Measurements from ENCODE around the gene ANK2.

The ANK2 gene

DNA sequence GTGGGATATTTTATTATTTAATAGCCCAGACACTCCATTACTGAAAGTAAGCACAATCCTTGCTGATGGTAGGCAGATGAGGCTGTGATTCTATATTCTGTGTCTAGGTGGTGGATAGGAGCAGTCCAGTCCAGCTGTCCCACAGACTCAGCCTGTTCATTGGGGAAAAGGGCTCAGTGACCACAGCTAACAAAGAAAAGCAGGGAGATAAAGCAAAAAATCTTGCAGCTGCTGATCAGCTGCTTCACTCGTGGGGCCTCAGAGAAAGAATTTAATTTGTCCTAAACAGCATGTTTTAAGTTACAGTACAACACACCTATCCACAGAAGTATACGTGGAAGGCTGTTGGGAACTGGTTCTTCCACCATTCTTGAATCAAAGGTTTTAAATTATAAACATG lies 40.7 kb upstream of the ANK2 start:
- no peak for DNase-seq
- TF ChIP-seq CTCF (IDR thresholded peaks at IDR 0.05; ENCODE audit: low read depth, low read length): no peak
- H3K9me3 ChIP-seq: 0 out of 2 replicates have a peak, but pooled peaks cover 3% of the 10 kb centered on the region

DNA sequence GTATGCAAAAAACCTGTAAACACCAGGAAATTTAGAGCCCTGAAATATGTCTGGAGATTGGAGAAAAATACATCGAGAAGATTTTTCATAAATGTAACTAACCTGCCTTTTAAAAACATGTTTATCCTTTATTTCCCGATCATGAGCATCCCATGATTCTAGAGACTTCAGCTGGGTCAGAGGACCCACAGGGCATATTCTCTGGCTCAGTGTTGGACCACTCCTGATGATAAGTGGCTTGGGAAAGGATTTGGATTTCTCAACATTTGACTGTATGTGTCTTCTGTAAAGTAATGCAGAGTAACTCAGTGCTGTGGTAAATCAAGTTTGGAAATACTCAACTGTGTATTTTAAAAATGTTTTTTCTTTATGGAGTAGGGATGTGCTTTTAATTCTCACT lies 40.0 kb upstream of the ANK2 start:
- H3K9me3 ChIP-seq: 0 out of 2 replicates have a peak, but pooled peaks cover 3% of the 10 kb centered on the region

More for the DNA sequence above, 40.7 kb upstream of the ANK2 start:
- Histone ChIP-seq H3K27me3 (no peaks in the 10 kb centered on the region), H3K36me3 (peaks cover 22% of the 10 kb centered on the region), H3K4me1 (peaks cover 47% of the 10 kb centered on the region), H3K4me3 (ENCODE audit: low read depth, low read length) (no peak overlapping the region)

GRCh38 chr4:113012122-113012725 lies 37.2 kb upstream of the ANK2 start:
- no peak for TF ChIP-seq CTCF (IDR thresholded peaks at IDR 0.05; ENCODE audit: low read depth, low read length)
- Histone ChIP-seq H3K4me1 (peaks cover 40% of the 10 kb centered on the region), H3K4me3 (ENCODE audit: low read depth, low read length) (0 out of 2 replicates have a peak overlapping the region, but pooled peaks have one; percentile 3), H3K9me3 (no peaks in the 10 kb centered on the region), H3K27me3 (no peaks in the 10 kb centered on the region), H3K36me3 (peaks cover 13% of the 10 kb centered on the region)
- no peak for DNase-seq

More for the DNA sequence above, 40.0 kb upstream of the ANK2 start:
- Histone ChIP-seq H3K4me1 (peaks cover 47% of the 10 kb centered on the region), H3K27me3 (no peaks in the 10 kb centered on the region), H3K36me3 (peaks cover 24% of the 10 kb centered on the region), H3K4me3 (ENCODE audit: low read depth, low read length) (no peak overlapping the region)
- no peak for DNase-seq
- TF ChIP-seq CTCF (IDR thresholded peaks at IDR 0.05; ENCODE audit: low read depth, low read length): no peak

- no peak for TF ChIP-seq CTCF (IDR thresholded peaks at IDR 0.05; ENCODE audit: low read depth, low read length)
- H3K4me3 ChIP-seq (ENCODE audit: low read depth, low read length): no peak overlapping the region
- H3K27me3 ChIP-seq: no peaks in the 10 kb centered on the region
- no peaks in the 10 kb centered on the region for H3K9me3 ChIP-seq
- H3K4me1 ChIP-seq: peaks cover 37% of the 10 kb centered on the region
- no peak for DNase-seq
- peaks cover 13% of the 10 kb centered on the region for H3K36me3 ChIP-seq
Measured at GRCh38 chr4:113012786-113013185, 36.7 kb upstream of the ANK2 start.

- peaks cover 23% of the 10 kb centered on the region for H3K36me3 ChIP-seq
- no peaks in the 10 kb centered on the region for H3K27me3 ChIP-seq
- H3K4me3 ChIP-seq (ENCODE audit: low read depth, low read length): no peak overlapping the region
- H3K4me1 ChIP-seq: peaks cover 35% of the 10 kb centered on the region
- no peak for DNase-seq
- no peak for TF ChIP-seq CTCF (IDR thresholded peaks at IDR 0.05; ENCODE audit: low read depth, low read length)
- H3K9me3 ChIP-seq: no peaks in the 10 kb centered on the region
Measured at GRCh38 chr4:113013751-113014150, 35.7 kb upstream of the ANK2 start.

DNA sequence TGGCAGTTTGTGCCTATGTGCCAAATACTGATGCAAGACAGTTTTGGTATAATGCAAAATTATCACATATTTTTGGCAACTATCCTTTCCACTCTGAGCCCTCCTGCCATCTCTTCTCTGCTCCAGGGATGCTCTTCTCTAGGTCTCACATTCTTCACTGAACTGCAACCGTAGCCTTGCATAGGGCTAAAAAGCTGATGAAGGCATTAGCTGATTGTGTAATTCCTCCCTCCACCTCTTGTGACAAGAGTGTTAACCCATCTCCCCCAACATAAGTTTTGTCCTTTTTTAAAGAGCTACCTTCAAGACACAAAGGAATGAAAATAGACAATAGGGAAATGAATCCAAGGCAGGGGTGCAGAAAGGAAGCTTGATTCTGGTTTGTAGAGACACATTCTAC lies 33.1 kb upstream of the ANK2 start:
- H3K4me1 ChIP-seq: peaks cover 20% of the 10 kb centered on the region
- H3K9me3 ChIP-seq: no peaks in the 10 kb centered on the region
- no peak for DNase-seq
- H3K27me3 ChIP-seq: no peaks in the 10 kb centered on the region
- peaks cover 24% of the 10 kb centered on the region for H3K36me3 ChIP-seq
- H3K4me3 ChIP-seq (ENCODE audit: low read depth, low read length): no peak overlapping the region
- no peak for TF ChIP-seq CTCF (IDR thresholded peaks at IDR 0.05; ENCODE audit: low read depth, low read length)

All from BE2C (cell line).